GM11168 (cell line): Measurements from ENCODE around the gene DDX59.
"Not testable (repeated sequence)": the region's sequence is repeated elsewhere in the genome, so short reads cannot be mapped to it uniquely, and the experiment has no call there.

Source experiments
- in situ Hi-C: fragments of 300-500 bp; cut with MboI; formaldehyde crosslinking; loops from one replicate; pipeline ENCODE4 v1.12.0; 2022; ENCODE audit warnings: low sequenced_read_pairs; ENCODE audit not compliant: unreplicated experiment

The DDX59 gene

DNA sequence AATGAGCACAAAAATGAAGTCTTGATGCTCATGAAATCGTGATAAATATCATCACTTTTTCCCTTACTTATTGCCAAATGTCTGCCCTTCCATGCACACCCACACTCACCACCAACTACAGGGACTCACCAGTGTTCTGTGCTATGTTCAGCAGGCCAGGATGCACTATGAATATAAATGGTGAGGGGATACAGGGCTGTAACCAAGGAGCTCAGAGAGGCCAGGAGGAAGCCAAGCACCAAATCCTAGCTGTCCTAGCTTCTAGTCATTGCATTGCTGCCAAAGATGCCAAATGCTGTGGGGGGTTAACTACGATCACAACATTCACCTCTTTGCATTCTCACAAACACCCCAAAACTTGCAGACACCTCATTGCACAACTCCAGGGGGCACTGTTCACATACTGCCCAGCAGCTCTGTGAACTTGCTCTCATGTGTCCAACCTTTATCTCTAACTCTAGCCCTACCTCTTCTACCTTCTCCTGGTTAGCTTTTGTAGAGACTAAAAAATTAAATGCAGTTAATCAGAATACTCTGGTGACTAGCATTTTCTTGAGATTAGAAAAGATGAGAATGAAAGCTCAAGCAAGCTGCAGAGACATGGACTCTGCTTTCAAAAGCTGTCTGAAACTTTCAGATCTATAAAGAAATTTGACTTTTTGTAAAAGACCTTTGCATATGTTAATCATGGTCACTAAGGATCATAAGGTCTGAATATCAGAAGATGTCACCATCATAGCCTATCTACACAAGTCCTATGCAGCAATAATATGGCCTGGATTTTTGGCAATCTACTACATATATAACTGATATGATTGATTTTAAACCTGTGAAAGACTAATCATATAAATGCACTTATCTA lies 35.2 kb downstream of the DDX59 start:
- in situ Hi-C loops = no loop called here

GRCh38 chr1:200631375-200631774 lies 38.3 kb downstream of the DDX59 start:
- in situ Hi-C loops = no loop called here

GRCh38 chr1:200630515-200630899 lies 39.2 kb downstream of the DDX59 start:
- in situ Hi-C loops = not testable (repeated sequence)

- in situ Hi-C loops = loop anchor here (5.0 kb wide), 1 partner anchor 162 kb away; no protein-coding TSS in a partner anchor
Observed at GRCh38 chr1:200629876-200630514, 39.7 kb downstream of the DDX59 start.

GRCh38 chr1:200628223-200628881 lies 41.4 kb downstream of the DDX59 start:
- in situ Hi-C loops = loop anchor here (5.0 kb wide), 1 partner anchor 164 kb away; no protein-coding TSS in a partner anchor

GRCh38 chr1:200627575-200628222 lies 42.0 kb downstream of the DDX59 start:
- in situ Hi-C loops = loop anchor here (5.0 kb wide), 1 partner anchor 165 kb away; no protein-coding TSS in a partner anchor

- in situ Hi-C loops = loop anchor here (5.0 kb wide), 1 partner anchor 165 kb away; no protein-coding TSS in a partner anchor
Observed at GRCh38 chr1:200626853-200627534, 42.7 kb downstream of the DDX59 start.

GRCh38 chr1:200625381-200625824 lies 44.3 kb downstream of the DDX59 start:
- in situ Hi-C loops = loop anchor here (5.0 kb wide), 1 partner anchor 167 kb away; no protein-coding TSS in a partner anchor

DNA sequence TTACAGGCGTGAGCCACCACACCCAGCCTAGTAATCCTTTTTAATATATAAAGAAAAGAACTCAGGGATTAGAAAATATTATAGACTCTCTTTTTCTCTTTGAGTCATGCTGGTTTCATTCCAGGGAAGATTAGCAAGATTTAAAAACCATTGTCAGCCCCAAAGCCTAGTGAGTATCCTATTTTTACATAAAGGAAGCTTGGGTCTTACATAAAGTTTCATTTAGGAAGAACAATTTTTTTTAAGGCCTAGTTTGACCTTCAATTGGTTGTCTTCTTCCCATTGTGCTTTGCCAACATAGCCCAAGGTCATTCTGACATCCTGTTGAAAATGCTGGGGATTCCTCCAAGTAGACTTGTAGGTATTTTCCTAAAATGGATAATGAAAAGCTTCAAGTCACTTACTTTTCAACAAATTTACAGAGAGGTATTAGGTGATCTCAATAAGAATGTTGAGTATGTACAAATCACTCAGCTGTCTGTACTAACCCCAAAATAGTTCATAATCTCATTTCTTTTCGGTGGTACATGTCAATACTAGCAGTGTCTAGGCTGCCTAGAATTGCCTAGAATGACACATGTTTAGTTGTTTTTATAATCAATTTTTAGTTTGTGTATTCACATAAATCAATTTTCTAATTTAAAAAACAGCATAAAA lies 44.9 kb downstream of the DDX59 start:
- in situ Hi-C loops = loop anchor here (5.0 kb wide), 1 partner anchor 167 kb away; no protein-coding TSS in a partner anchor

DNA sequence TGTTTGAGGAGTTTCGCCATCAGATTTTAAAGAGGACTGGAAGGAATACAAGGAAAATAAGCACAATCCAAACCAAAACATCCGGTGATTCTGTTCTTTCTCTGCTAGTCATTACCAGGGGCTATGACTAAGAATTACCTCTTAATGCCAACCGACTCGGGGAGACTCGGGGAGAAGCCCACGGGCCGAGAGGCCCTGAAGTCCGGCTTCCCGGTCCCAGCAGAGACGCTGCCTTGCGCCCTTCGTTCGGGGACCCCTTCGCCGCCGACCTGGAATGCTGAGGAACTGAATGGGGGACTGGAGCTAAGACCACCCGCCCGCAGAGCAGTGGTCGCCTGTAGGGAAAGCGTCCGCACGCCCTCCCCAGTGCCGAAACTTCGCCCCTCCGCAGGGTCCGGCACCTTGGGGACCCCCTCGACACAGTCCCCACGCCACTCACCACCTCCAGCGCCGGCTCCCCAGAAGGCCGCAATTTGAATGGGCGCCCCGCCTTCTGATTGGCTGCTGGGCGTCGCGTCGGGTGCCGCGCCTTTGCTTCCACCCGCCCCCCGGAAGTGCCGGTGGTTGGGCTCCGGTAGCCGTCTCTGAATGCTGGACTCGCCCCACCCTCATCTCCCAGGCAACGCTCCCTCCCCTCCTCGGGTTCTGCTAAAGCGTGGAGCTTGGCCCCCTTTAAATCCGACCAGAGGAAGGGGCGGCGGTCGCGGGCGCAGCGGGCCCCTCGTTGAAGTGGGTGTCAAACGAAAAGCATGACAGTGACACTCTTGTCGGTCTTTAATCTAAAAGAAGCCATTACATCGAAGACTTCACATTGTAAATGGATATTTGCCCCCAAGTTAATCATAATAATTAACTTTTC lies 49.2 kb downstream of the DDX59 start, which contains the start of gene KIF14:
Gene KIF14, minus strand, starts transcription at position 479 of the 859 bp plus-strand sequence. CDS start 2,028 bp downstream, outside the sequence.
- in situ Hi-C loops = no loop called here

- in situ Hi-C loops = no loop called here
Observed at GRCh38 chr1:200619894-200620272, 49.8 kb downstream of the DDX59 start.

GRCh38 chr1:200610846-200611245 lies 58.9 kb downstream of the DDX59 start:
- in situ Hi-C loops = no loop called here

DNA sequence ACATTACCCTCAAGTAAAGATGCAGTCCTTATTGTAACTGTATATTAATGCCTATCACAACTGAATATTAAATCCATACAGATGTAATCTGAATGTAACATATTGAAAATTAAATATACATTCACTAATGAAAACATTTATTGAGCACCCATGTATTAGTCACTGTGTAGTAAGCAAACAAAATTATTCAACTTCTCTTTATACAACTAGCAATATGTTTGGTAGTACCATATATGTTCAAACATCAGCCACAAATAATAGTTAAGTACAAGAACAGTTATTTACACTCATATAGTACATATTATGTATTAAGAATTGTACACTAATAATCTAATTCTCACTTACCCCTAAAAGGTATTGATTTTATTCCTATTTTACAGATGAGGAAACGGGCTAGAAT lies 67.1 kb downstream of the DDX59 start:
- in situ Hi-C loops = no loop called here
